BE2C (cell line): ENCODE results near the gene EXOC6B.

ENCODE experiments used
- DNase-seq: peaks from one replicate; pipeline ENCODE4 v3.0.0-alpha.2; 2020
- H3K27me3 ChIP-seq: fragments of 250-450 bp; sonication (Bioruptor Pico); 2 replicates; pipeline ENCODE4 v1.5.1; 2020; ENCODE audit warnings: mild to moderate bottlenecking
- H3K36me3 ChIP-seq: fragments of 250-450 bp; sonication (Bioruptor Pico); 2 replicates; pipeline ENCODE4 v1.5.1; 2020; ENCODE audit warnings: mild to moderate bottlenecking
- H3K4me1 ChIP-seq: fragments of 250-450 bp; sonication (Bioruptor Pico); 2 replicates; pipeline ENCODE4 v1.5.1; 2020
- H3K4me3 ChIP-seq: 2 replicates; pipeline ENCODE4 v1.5.1; 2011; ENCODE audit warnings: low read depth, low read length
- H3K9me3 ChIP-seq: fragments of 250-450 bp; sonication (Bioruptor Pico); 2 replicates; pipeline ENCODE4 v1.5.1; 2020
- TF ChIP-seq, protein P1 (sequence below): IDR thresholded peaks from 2 replicates; pipeline ENCODE4 v1.5.1; 2012; ENCODE audit warnings: mild to moderate bottlenecking, low read depth, low read length

EXOC6B gene

DNA sequence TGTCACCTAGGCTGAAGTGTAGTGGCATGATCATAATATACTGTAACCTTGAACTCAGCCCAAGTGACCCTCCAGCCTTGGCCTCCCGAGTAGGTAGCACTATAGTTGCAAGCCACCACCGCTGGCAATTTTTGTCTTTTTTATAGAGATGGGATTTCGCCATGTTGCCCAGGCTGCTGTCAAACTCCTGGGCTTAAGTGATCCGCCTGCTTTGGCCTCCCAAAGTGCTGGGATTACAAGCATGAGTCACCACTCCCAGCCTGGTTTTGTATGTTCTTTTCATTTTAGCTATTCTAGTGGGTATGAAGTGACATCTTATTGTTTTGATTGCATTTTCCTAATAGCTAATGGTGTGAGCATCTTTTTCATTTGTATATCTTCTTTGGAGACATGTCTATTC is 11.3 kb upstream of the EXOC6B start:
- H3K9me3 ChIP-seq: no peaks in the 10 kb centered on the region
- H3K36me3 ChIP-seq: no peaks in the 10 kb centered on the region
- no peak for DNase-seq
- no peaks in the 10 kb centered on the region for H3K27me3 ChIP-seq
- TF ChIP-seq, protein P1, sequence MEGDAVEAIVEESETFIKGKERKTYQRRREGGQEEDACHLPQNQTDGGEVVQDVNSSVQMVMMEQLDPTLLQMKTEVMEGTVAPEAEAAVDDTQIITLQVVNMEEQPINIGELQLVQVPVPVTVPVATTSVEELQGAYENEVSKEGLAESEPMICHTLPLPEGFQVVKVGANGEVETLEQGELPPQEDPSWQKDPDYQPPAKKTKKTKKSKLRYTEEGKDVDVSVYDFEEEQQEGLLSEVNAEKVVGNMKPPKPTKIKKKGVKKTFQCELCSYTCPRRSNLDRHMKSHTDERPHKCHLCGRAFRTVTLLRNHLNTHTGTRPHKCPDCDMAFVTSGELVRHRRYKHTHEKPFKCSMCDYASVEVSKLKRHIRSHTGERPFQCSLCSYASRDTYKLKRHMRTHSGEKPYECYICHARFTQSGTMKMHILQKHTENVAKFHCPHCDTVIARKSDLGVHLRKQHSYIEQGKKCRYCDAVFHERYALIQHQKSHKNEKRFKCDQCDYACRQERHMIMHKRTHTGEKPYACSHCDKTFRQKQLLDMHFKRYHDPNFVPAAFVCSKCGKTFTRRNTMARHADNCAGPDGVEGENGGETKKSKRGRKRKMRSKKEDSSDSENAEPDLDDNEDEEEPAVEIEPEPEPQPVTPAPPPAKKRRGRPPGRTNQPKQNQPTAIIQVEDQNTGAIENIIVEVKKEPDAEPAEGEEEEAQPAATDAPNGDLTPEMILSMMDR: no peak
- H3K4me1 ChIP-seq: no peaks in the 10 kb centered on the region
- H3K4me3 ChIP-seq: no peak overlapping the region

DNA sequence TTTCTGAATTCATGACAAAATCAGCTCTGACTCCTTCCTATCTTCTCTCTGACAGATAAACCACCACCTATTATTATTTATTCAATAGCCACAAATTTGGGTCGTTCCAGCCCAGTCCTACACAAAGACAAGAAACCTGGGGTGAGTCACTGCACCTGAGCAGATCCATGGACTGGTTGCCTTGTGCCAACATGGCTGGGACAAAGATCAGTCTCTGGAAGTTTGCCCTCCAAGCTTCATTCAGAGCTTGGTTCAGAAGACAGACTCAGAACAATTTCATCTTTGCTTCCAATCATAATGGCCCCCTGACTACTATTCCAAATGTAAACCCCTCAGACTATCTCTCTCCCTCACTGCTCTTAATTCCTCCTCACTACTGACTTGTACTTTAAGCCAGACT is 9.6 kb upstream of the EXOC6B start:
- Histone ChIP-seq H3K9me3 (no peaks in the 10 kb centered on the region), H3K4me1 (no peaks in the 10 kb centered on the region), H3K36me3 (no peaks in the 10 kb centered on the region), H3K27me3 (no peaks in the 10 kb centered on the region), H3K4me3 (no peak overlapping the region)
- no peak for DNase-seq
- TF ChIP-seq, protein P1: no peak

DNA sequence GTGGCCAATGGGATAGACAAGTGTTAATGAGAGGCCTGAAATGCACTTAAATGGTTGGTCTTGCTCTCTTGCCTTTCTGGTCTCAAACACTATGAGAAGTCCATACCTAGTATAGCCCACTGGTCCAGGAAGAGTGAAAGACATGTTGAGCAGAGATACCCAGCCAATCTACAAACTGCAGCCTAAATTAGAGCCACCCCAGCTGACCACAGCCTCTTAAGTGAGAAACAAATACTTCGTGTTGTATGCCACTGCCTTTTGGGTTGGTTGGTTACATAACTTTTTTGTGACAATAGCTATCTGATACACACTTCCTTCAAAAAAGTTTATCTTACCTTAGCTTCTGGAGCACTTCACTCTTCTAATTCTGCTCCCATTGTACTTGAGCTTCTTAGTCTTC is 8.8 kb upstream of the EXOC6B start:
- DNase-seq: no peak
- no peak overlapping the region for H3K4me3 ChIP-seq
- no peaks in the 10 kb centered on the region for H3K4me1 ChIP-seq
- TF ChIP-seq, protein P1: no peak
- H3K27me3 ChIP-seq: no peaks in the 10 kb centered on the region
- no peaks in the 10 kb centered on the region for H3K36me3 ChIP-seq
- no peaks in the 10 kb centered on the region for H3K9me3 ChIP-seq

DNA sequence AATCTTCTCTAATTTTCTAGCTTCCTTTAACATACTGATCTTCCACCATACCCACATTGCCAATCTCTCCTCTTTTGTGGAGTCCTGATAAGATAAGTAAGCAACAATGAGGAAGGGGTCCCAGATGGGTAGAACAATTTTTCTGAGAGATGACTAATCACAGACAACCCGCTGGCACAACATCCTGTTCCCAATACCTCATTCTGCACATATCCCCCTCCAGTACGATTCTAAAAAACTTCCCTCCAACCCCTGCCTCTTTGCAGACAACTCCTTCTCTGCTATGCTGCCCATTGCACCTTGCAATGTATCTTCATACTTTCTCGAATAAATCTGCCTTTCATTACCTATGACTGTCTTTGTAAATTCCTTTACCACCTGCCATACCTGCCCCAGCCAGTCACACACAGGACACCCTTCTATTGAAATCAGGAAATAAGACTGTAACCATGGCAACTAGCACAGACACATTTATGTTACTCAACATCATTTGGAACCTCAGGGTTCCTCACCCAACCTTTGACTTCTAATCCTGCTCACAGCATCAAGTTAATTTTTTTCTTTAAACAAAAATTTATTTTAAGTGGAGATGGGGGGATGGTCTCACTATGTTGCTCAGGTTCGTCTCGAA is 7.4 kb upstream of the EXOC6B start:
- no peaks in the 10 kb centered on the region for H3K9me3 ChIP-seq
- DNase-seq: no peak
- H3K27me3 ChIP-seq: no peaks in the 10 kb centered on the region
- no peak overlapping the region for H3K4me3 ChIP-seq
- TF ChIP-seq, protein P1: no peak
- H3K4me1 ChIP-seq: no peaks in the 10 kb centered on the region
- H3K36me3 ChIP-seq: no peaks in the 10 kb centered on the region

DNA sequence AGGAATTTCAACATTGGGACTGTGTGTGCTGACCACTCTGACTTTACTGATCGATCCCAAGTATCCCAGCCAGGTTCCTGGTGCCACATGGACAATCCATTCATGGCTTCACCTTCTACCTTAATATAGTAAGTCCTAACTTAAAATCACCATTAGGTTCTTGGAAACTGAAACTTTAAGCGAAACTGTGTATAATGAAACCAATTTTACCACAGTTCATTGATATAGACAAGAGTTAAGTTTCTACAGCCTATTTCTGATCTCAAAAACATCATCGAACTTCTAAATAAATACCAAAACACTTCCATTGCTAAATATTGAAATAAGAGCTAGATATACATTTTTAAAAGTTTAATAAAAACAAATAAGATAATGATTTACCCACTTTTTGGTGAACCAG is 4.4 kb upstream of the EXOC6B start:
- TF ChIP-seq, protein P1: no peak
- Histone ChIP-seq H3K4me3 (no peak overlapping the region), H3K4me1 (no peaks in the 10 kb centered on the region), H3K36me3 (no peaks in the 10 kb centered on the region), H3K27me3 (no peaks in the 10 kb centered on the region; the same call in 1 of the 2 replicates), H3K9me3 (no peaks in the 10 kb centered on the region)
- DNase-seq: no peak

DNA sequence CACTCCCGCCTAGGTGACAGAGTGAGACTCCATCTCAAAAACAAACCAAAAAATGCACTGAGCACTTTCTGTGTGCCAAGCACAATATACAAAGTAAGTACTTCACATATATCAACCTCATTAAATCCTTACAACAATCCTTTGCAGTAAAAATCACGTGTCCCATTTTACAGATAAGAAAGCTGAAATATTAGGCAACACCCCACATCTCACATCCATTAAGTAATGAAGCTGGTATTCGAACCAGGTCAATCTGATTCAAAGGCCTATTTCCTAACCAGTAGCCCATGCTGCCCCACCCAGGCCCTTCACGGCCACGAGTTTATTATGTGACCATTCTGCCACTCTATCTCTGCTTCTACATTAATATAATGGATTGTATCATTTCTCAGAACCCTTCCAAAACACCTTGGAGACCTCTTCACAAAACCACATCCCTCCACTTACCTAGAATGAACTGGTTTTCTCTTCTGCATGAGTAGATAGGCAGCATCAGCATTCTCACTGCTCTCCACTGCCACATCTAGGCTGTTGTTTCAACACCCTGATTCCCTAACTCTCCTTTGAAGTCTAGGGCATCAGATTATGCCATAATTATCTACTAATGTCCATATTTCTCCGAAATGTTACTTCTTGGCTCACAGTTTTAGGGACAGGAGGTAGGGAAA is 3.1 kb upstream of the EXOC6B start:
- H3K4me1 ChIP-seq: no peaks in the 10 kb centered on the region
- TF ChIP-seq, protein P1: no peak
- H3K4me3 ChIP-seq: no peak overlapping the region
- no peaks in the 10 kb centered on the region for H3K9me3 ChIP-seq
- H3K36me3 ChIP-seq: no peaks in the 10 kb centered on the region
- no peak for DNase-seq
- no peaks in the 10 kb centered on the region; the same call in 1 of the 2 replicates for H3K27me3 ChIP-seq
